Hepatocyte (in vitro differentiated cells): ENCODE measurements around the gene RSAD1. TPM values are rescaled to one million over a fixed set of nuclear protein-coding genes. Genes with fewer than 3 reads are reported as not detected.

Experiments
- DNase-seq: peaks from one replicate; pipeline ENCODE4 v3.0.0-alpha.2; 2016; ENCODE audit warnings: low spot score
- H2AFZ ChIP-seq: fragments of 200-600 bp; sonication (generic); 2 replicates; pipeline ENCODE4 v1.6.0; 2016; ENCODE audit warnings: antibody characterized with exemption, mild to moderate bottlenecking
- H3K27ac ChIP-seq: fragments of 200-600 bp; sonication (generic); 2 replicates; pipeline ENCODE4 v1.5.1; 2016; ENCODE audit warnings: mild to moderate bottlenecking
- H3K27me3 ChIP-seq: fragments of 200-600 bp; sonication (generic); 2 replicates; pipeline ENCODE4 v1.6.1; 2016
- H3K36me3 ChIP-seq: fragments of 200-600 bp; sonication (generic); replicated peaks from 2 replicates; pipeline ENCODE4 v1.5.1; 2016; ENCODE audit warnings: low read depth; ENCODE audit not compliant: insufficient read depth
- H3K4me1 ChIP-seq: fragments of 200-600 bp; sonication (generic); 2 replicates; pipeline ENCODE4 v1.5.1; 2016; ENCODE audit warnings: mild to moderate bottlenecking, moderate library complexity; ENCODE audit not compliant: insufficient read depth
- H3K4me2 ChIP-seq: fragments of 200-600 bp; sonication (generic); 2 replicates; pipeline ENCODE4 v1.6.0; 2016
- H3K4me3 ChIP-seq: fragments of 200-600 bp; sonication (generic); 2 replicates; pipeline ENCODE4 v1.5.1; 2016; ENCODE audit warnings: mild to moderate bottlenecking
- H3K79me2 ChIP-seq: fragments of 200-600 bp; sonication (generic); 2 replicates; pipeline ENCODE4 v1.6.0; 2017; ENCODE audit warnings: mild to moderate bottlenecking
- H3K9me2 ChIP-seq: fragments of 200-600 bp; sonication (generic); replicated peaks from 2 replicates; pipeline ENCODE4 v1.6.0; 2017; ENCODE audit warnings: mild to moderate bottlenecking; ENCODE audit not compliant: insufficient read depth
- H3K9me3 ChIP-seq: fragments of 200-600 bp; sonication (generic); 2 replicates; pipeline ENCODE4 v1.5.1; 2016; ENCODE audit warnings: low read depth, mild to moderate bottlenecking
- H4K20me1 ChIP-seq: fragments of 200-600 bp; sonication (generic); 2 replicates; pipeline ENCODE4 v1.6.0; 2016; ENCODE audit warnings: mild to moderate bottlenecking; ENCODE audit not compliant: insufficient read depth, poor library complexity, severe bottlenecking
- EZH2 ChIP-seq: fragments of 200-600 bp; sonication (generic); IDR thresholded peaks from 2 replicates; pipeline ENCODE4 v1.6.1; 2016; ENCODE audit warnings: antibody characterized with exemption, mild to moderate bottlenecking, borderline replicate concordance
- EZH2phosphoT487 ChIP-seq: fragments of 200-600 bp; sonication (generic); IDR thresholded peaks from one replicate; pipeline ENCODE4 v1.6.1; 2018; ENCODE audit warnings: antibody characterized with exemption, mild to moderate bottlenecking, low read depth, moderate library complexity; ENCODE audit not compliant: unreplicated experiment, severe bottlenecking
- WGBS: methylation state at CpG from one replicate; pipeline ENCODE4 v1.1.6; 2016; ENCODE audit warnings: low lambda C conversion rate; ENCODE audit errors: missing lambda C conversion rate; 5-methylcytosine and 5-hydroxymethylcytosine counted together
- polyA plus RNA-seq: library from polyadenylated mRNA; unstranded; fragments of >200 nt; fragmentation: Nextera tagmentation; extraction: Ambion mirVana; gene quantifications from 2 replicates; pipeline ENCODE4 v1.2.1, GENCODE V29; 2016
- total RNA-seq: library from RNA; depleted of rRNA; stranded (reverse); fragments of >200 nt; gene quantifications from 2 replicates; pipeline ENCODE4 v1.2.3, GENCODE V29; 2014
- TF ChIP-seq, protein P1 (sequence below): fragments of 200-600 bp; sonication (generic); IDR thresholded peaks from 2 replicates; pipeline ENCODE4 v1.5.1; 2016; ENCODE audit warnings: antibody characterized with exemption, mild to moderate bottlenecking; ENCODE audit not compliant: poor library complexity

RSAD1 gene
- total and polyA plus RNA-seq, 2 experiments from 2014 or later: 28.6 to 44.2 TPM

DNA sequence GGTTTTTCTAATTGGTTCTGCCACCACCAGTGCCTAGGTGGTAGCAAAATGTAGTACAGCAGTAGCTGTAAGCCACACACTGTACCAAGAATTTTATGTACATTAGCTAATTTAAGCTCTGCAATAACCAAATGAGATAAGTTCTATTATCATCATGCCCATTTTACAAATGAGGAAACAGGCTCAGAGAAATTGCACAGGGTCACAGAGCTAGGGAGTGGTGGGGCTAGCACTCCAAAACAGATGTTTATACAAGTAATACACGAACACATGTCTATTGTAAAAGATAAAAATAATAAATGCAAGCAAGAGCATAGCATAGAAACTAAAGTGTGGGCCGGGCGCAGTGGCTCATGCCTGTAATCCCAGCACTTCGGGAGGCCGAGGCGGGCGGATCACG lies 13.6 kb downstream of the RSAD1 start:
- DNase-seq: no peak
- Histone ChIP-seq H3K4me3 (no peak overlapping the region), H3K9me2 (no peaks in the 10 kb centered on the region), H3K36me3 (no peaks in the 10 kb centered on the region), H3K4me2 (no peak overlapping the region), H3K9me3 (no peaks in the 10 kb centered on the region), H3K4me1 (no peaks in the 10 kb centered on the region), H3K27ac (no peak overlapping the region), H3K27me3 (no peaks in the 10 kb centered on the region), H4K20me1 (no peaks in the 10 kb centered on the region), H3K79me2 (no peaks in the 10 kb centered on the region), H2AFZ (no peak overlapping the region)
- WGBS: 87% methylated on average over 8 of the region's 8 CpGs
- TF ChIP-seq, protein P1, sequence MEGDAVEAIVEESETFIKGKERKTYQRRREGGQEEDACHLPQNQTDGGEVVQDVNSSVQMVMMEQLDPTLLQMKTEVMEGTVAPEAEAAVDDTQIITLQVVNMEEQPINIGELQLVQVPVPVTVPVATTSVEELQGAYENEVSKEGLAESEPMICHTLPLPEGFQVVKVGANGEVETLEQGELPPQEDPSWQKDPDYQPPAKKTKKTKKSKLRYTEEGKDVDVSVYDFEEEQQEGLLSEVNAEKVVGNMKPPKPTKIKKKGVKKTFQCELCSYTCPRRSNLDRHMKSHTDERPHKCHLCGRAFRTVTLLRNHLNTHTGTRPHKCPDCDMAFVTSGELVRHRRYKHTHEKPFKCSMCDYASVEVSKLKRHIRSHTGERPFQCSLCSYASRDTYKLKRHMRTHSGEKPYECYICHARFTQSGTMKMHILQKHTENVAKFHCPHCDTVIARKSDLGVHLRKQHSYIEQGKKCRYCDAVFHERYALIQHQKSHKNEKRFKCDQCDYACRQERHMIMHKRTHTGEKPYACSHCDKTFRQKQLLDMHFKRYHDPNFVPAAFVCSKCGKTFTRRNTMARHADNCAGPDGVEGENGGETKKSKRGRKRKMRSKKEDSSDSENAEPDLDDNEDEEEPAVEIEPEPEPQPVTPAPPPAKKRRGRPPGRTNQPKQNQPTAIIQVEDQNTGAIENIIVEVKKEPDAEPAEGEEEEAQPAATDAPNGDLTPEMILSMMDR: no peak
- TF ChIP-seq EZH2phosphoT487 (no peak), EZH2 (no peak)

- Histone ChIP-seq H3K4me2 (no peak overlapping the region), H3K79me2 (no peaks in the 10 kb centered on the region), H3K4me1 (peaks cover 6% of the 10 kb centered on the region), H3K36me3 (no peaks in the 10 kb centered on the region), H4K20me1 (no peaks in the 10 kb centered on the region), H3K4me3 (no peak overlapping the region), H3K9me2 (no peaks in the 10 kb centered on the region), H3K9me3 (no peaks in the 10 kb centered on the region), H3K27ac (no peak overlapping the region), H2AFZ (no peak overlapping the region), H3K27me3 (no peaks in the 10 kb centered on the region)
- WGBS: 22% methylated on average over 3 of the region's 3 CpGs
- DNase-seq: no peak
- TF ChIP-seq EZH2phosphoT487: no peak
- no peak for TF ChIP-seq EZH2
- TF ChIP-seq, protein P1: no peak
These were observed 15.1 kb downstream of the RSAD1 start for GRCh38 chr17:50493744-50494143.

DNA sequence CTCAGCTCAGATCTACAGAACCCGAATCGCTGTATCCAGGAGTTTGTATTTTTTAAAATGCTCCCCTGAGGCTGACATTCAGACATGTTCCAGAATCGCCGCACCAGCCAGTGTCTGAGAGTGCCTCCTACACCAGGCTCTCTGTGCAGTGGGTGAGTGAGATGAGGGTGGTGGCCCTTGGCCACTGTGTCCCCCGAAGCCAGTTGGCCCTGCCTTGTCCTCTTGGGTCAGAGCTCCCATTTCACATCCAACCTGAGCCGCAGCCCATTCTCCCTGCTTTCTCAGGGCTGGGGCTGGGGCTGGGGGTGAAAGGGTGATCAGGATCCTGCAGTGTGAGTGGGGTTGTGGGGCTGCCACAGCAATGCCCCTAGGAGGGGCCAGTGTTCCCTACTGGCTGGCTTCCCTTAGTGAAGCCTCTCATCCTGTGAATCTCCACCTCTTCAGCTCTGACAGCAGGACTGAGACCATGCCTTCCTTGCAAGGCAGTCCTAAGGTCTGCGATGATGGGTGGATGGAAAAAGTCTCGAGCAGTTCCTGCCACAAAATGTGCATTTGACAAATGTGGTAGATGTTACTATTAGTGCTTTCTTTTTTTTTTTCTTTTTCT lies 16.7 kb downstream of the RSAD1 start:
- H3K9me2 ChIP-seq: no peaks in the 10 kb centered on the region
- no peaks in the 10 kb centered on the region for H4K20me1 ChIP-seq
- H3K36me3 ChIP-seq: no peaks in the 10 kb centered on the region
- 80% methylated on average over 8 of the region's 8 CpGs for WGBS
- no peak overlapping the region for H3K4me2 ChIP-seq
- H2AFZ ChIP-seq: no peak overlapping the region
- no peaks in the 10 kb centered on the region for H3K79me2 ChIP-seq
- no peak for DNase-seq
- no peaks in the 10 kb centered on the region for H3K9me3 ChIP-seq
- H3K27ac ChIP-seq: no peak overlapping the region
- no peak overlapping the region for H3K4me3 ChIP-seq
- H3K4me1 ChIP-seq: peaks cover 6% of the 10 kb centered on the region
- TF ChIP-seq EZH2: no peak
- TF ChIP-seq, protein P1: no peak
- TF ChIP-seq EZH2phosphoT487: no peak
- H3K27me3 ChIP-seq: no peaks in the 10 kb centered on the region

DNA sequence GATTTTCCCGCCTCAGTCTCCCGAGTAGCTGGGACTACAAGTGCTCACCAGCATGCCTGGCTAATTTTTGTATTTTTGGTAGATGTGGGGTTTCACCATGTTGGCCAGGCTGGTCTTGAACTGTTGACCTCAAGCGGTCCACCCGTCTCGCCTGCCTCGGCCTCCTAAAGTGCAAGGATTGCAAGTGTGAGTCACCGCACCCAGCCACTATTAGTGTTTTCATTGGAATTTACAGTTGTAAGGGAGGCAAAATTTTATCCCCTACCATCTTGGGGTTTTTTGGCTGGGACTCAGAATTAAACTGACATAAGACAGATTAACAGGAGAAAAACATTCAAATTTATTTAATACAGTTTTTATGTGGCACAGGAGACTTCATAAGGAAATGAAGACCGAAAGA lies 17.3 kb downstream of the RSAD1 start:
- Histone ChIP-seq H3K27ac (no peak overlapping the region), H3K9me3 (no peaks in the 10 kb centered on the region), H4K20me1 (no peaks in the 10 kb centered on the region), H3K36me3 (no peaks in the 10 kb centered on the region), H3K4me1 (peaks cover 6% of the 10 kb centered on the region), H3K4me3 (no peak overlapping the region), H3K9me2 (no peaks in the 10 kb centered on the region), H3K4me2 (no peak overlapping the region), H3K79me2 (no peaks in the 10 kb centered on the region), H2AFZ (no peak overlapping the region), H3K27me3 (no peaks in the 10 kb centered on the region)
- TF ChIP-seq EZH2phosphoT487 (no peak), EZH2 (no peak)
- TF ChIP-seq, protein P1: no peak
- no peak for DNase-seq
- 88% methylated on average over 8 of the region's 8 CpGs for WGBS
